Activated CD8-positive, alpha-beta memory T cell treated with anti-CD3 and anti-CD28 coated beads, Interleukin-2, amount 50 U/mL, for 24 hours (primary cell): ENCODE data around the gene ABITRAM.
A peak's percentile ranks its signal among the peaks of the same experiment; 100 is the strongest.
"Not testable (repeated sequence)": the region's sequence is repeated elsewhere in the genome, so short reads cannot be mapped to it uniquely, and the experiment has no call there.

ENCODE experiments used
- DNase-seq: peaks from one replicate; pipeline ENCODE4 v3.0.0-alpha.2; 2020; ENCODE audit errors: extremely low read depth

Gene ABITRAM

DNA sequence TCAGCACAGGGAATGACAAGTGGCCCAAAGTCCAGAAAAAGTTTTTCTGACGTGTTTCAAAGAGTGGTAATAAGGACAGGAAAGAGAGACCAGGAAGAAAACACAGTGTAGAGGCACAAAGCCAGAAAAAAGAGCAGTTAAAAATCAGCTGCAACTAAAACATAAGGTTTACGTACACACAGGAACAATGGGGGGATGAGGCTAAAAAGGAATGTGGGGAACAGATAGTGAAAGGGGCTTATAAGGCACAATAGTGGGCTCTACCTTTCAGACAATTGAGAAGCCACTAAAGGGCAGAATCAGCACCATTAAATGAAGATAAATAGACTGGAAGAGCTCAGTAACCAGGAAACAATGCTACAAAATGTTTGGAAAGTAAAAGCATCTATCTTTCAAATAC, 5.8 kb upstream of the ABITRAM start:
- no peak for DNase-seq

DNA sequence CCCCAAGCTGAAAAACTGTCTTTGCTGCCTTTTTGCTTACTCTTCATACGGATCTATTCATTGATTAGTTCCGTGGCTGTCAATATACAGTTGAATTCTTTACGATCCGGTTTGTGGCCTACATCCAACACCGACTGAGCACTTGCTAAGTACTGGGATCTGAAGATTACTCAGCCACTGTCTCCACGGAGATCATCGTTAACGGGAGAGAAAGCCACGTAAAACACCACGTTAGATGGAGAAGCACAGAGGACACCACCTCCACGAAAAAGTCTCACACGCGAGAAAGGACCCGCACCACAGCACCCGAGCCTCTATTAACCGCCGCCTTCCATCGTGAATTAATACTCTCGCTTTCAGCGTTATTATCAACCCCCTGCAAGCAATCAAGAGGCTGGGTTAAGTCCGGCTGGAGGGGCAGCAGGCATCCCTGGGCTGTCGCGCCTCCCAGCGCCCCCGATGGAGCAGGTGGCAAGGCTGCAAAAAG, 926 bp upstream of the ABITRAM start:
- DNase-seq: no peak

DNA sequence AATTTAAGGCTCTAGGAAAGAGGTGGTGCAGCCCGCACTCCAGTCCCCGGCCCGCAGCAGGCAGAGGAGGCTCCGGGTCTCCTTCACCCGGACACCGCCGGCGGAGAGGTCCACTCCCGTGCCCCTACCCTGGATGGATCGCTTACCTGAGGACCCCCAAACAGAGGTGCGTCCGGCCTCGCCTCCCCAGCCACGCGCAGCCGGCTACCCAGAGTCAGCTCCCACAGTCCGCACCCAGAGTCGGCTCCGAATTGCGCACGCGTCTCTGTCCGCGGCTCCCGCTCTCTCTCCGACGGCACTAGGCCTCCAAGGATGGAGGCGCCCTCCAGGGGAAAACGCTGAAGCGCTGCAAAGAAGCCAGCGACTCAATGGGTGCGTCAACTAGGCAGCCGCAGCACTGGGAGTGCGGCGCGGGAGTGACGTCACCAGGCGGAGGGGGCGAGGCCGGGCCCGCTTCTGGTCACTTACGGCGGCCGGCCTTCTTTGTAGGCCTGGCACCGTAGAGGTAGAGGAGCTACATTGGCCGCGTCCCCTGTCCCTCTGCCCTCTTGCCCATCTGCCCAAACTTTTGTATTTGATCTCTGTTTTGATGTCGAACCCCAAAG, 380 bp upstream of the ABITRAM start, which contains the start of gene ELP1:
TSS of gene ELP1 (minus strand) at position 407 of the 605 bp plus-strand sequence. CDS start 2,978 bp downstream, outside the sequence.
- DNase-seq: peak; percentile 75

DNA sequence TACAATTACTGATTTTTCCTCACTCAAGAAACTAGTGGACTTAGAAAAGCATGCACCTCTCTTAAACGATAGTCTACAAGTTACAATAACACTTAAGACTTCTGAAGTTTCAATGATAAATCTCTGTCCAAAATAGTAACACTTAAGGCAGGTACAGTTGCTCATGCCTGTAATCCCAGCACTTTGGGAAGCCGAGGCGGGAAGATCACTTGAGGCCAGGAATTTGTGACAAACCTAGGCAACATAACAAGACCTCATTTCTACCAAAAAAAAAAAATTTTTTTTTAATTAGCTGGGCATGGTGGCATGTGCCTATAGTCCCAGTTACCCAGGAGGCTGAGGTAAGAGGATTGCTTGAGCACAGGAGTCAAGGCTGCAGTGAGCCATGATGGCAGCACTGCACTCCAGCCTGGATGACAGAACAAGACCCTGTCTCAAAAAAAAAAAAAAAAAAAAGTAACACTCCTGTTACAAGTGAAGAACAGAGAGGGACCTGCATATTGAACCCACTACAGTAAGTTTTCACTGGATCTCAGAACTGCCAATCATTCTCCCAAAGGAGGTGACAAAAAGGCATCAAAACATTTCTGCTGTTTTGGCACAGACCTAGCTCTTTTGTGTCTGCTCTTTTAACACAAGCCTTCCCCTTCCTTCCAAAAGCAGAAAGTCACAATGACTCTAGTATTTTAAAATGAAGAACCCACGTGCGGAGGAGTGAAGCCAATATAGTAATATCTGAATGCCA, 3.5 kb downstream of the ABITRAM start:
- no peak for DNase-seq

DNA sequence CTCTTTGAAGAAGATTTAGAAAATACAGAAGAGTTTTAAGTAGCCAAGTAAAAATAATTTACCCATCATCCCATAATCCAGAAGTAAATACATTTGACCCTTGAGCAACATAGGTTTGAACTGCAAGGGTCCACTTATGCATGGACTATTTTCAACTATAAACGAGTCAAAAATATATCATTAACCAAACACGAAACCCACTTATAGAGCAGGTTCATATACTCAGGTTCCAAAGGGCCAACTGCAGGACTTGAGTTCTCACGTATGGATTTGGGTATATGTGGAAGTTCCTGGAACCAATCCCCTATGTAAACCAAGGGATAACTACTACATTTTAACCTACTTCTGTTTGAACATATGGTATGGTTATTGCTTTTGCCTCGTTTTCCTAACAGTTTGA, 5.8 kb downstream of the ABITRAM start:
- DNase-seq: no peak

DNA sequence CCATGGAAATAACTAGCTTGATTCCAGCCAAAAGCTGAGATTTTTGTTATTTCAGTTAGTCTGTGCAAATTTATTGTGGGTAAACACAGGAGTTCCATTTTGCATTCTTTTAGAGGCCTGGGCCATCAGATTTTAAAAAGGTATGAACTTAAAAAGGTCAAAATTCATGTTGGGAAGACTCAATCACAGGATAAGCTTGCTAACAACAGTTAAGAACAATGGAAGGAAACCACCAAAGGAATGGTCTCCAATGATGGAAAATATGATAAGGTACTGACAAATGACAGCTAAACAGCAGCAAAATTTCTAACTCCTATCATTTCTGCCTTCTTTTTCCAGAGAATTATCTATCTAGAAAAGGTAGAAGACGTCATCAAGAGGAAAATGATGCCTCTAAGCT, 16.0 kb downstream of the ABITRAM start:
- DNase-seq: no peak

DNA sequence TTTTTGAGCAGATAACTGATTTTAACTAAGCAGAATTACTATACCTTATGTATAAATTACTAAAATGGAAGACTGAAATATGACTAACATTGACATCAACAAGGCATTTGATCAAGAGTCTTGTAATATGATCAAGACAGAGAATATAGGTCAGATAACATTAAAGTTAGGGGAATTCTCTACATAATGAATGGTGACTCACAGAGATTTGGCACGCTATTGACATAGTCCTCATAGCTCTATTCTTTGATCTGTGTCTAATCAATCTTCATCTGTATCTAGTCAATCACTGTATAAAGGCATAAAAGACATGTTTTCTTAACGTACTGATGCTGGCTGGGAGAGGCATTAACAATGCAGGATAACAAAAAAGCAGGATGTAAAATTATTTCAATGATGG, 17.4 kb downstream of the ABITRAM start:
- DNase-seq: no peak

DNA sequence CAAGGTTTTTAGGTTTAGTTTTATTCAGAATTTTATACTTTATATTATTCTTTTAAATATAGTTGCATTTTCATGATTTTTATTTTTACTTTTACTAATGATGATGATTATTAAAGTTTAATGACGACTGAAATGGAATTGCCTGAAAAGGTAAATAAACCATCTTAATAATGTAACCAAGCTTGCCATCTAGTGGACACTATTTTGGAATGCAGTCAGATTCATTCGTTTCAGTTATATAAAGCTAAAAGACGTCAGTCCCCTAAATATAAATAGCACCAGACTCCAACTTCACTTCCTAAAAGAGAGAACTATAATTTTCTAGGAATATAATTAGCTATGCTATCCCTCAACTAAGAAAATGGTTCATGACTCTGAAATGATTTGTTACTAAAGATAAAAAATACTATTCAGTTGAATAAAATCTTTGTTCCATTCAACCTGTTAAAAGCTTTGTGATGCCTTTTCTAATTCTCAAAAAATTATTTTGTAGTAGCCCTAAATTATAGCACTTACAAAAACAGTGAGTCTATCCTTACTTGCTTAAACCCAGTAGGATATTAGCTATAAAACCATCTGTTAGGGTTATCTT, 19.9 kb downstream of the ABITRAM start:
- DNase-seq: no peak

DNA sequence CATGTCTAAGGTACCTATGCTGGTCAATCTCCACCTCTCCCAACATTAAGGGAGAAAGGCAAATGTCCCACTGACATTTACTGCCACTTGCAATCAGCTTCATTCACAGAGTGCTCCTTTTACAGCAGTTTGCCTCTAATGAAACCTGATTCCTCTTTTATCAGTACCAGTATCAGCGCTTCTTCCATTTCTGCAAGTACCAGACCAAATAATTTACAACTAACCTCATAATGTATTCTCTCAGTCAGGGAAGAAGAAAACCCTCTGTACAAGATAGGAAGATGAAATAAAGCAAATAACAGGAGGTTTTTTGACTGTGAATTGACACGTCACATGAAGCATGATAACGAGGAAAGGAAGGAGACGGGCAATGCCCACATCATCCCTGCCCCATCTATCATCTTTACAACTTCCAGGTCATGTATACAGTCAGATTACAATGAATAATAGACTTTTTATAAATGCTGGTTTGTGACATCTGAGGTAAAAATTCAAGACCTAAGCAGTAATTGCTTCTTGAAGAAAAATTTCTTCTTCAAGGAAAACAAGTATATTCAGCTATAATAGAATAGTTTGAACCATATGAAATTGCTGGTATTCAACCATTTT, 21.9 kb downstream of the ABITRAM start:
- DNase-seq: no peak

DNA sequence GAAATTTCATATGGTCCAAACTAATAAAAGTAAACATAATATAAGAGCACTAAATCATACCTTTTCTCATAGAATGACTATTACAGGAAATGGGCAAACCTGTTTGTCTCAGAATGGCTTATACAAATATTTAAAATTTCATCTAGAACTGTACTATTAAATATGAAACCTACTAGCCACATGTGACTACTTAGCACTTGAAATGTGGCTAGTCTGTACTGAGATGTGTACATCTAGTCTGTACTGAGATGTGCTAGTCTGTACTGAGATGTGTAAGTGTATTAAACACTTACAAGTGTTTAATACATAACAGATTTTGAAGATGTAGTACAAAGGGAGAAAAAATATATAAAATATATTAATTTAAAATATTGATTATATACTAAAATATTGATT, 22.4 kb downstream of the ABITRAM start:
- no peak for DNase-seq

DNA sequence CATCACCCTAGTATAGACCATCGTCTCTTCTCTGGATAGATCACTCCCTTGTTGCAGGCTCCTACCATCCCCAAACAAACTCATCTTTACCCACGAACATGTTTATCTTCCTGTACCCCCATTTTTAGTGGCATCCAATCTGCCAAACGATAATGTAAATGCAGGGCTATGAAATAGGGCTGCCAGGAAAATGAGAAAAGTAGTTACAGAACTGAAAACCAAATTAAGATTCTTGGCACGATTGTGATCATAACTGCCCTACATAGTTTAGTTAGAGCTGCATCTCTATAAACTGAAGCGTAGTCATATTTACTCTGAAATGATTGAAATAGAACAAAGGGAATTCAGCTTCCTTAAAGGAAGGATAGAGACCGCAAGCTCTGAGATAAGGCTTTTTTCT, 26.1 kb downstream of the ABITRAM start:
- DNase-seq: no peak

DNA sequence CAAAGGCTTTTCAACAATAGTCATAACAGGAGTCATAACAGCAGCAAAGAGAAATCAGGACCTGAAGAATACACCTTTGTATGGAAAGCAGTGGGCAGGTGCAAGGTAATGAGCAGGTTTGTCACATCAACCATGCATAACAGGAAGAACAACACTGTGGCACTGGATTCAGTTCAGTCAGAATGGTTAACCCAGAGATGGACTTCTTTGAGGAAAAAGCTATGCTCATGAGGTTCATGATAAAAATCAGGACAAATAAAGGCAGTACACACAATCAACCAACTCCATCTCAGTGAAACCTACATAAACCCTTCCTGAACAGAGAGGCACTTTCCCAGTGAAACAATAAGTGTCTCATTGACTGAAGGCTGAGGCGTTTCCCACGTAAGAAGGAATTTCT, 27.0 kb downstream of the ABITRAM start:
- no peak for DNase-seq

DNA sequence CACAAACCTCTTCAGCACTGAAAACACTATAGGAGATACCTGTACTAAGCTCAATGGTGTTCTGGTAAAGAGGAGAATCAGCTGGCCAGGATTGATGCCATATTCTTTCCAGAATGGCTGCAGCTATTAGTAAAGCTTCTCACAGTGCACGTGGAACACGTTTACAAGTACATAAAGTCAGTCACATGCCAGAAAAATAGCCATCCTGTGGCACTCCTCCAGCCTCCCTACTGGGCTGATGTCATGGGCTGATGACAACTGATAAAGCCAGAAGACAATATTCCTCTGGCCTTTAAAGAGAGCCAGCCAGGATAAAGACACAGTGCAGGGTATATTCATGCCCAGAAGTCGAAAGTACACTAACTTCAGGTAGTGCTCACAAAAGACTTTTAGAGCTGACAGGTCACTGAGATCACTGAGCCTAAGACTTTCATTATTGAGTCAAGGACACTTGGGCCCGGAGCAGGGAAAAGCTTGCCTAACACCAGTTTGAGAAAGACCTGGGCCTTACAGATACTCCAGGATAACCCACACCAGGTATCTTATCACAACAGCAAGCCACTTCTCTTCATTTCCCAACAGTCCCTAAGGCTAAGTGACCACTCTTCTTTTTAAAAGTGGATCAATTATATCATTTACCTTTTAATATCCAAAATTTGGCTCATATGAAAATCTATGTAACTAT, 29.4 kb downstream of the ABITRAM start:
- no peak for DNase-seq

DNA sequence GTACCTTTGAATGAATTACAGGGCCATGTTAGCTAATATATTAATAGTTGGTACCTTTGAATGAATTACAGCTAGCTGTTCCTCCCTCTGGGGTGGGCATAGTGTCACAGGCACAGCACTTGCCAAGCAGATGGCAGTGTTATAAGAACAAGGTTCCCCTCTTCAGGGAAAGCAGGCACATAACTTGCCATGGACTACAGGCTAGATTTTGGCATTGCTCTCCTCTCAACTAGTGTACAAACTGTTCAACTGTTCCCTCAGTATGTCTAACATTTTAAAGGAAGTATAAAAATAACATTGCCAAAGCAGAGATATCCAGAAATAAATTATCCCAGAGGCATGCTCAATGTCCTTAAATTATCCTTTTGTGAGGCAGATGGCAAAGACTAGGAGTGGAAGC, 33.7 kb downstream of the ABITRAM start:
- no peak for DNase-seq

DNA sequence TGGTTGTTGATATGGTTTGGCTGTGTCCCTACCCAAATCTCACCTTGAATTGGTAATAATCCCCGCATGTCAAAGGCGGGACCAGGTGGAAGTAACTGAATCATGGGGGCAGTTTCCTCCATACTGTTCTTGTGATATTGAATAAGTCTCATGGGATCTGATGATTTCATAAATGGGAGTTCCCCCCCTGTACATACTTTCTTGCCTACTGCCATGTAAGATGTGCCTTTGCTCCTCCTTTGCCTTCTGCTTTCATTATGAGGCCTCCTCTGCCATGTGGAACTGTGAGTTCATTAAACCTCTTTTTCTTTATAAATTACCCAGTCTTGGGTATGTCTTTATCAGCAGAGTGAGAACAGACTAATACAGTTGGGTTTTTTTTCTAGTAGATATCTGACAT, 37.2 kb downstream of the ABITRAM start:
- not testable (repeated sequence) for DNase-seq

DNA sequence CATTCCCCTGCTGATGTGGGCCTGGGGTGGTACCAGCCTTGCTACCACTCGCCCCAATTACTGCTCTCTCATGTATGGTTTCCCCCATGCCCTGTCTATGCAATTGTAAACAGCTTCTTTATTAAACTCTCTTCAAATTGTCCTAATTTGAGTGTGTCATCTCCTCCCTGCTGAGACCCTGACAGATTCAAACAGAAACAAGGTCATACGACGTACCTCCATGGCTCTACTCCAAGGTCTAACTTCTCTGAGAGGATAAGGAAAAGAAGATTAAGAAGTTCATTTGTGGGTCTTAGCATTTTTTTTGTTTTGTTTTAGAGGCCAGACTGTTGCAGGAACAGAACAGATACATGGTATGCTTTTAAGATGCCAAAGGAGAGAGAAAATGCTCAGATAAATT, 38.0 kb downstream of the ABITRAM start:
- no peak for DNase-seq

DNA sequence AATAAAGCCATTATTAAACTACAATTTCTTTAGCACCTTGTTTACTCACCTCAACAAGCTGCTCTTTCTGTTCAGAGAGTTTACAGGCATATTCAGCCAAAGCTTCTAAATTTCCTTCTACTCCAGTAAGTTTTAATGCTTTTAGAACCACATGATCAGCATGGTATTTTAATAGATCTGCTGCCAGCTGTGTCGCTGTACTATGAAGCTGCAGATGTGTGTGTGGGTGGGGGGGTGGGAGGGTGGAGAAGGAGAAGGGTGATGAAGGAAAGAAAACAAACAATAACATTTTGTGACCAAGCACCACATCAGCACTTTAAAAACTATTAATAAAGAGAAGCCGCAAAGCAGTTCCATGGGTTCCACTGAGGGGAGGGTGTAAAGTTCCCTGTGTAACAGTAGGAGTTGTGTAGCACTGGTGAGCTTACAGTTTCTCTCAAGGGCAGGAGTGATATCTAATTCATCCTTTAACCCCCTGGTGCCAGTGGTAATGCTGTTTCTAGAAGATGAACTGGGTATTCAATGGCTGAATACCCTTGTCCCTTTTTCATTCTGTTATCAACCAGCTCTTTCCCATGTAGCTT, 38.5 kb downstream of the ABITRAM start:
- DNase-seq: no peak

DNA sequence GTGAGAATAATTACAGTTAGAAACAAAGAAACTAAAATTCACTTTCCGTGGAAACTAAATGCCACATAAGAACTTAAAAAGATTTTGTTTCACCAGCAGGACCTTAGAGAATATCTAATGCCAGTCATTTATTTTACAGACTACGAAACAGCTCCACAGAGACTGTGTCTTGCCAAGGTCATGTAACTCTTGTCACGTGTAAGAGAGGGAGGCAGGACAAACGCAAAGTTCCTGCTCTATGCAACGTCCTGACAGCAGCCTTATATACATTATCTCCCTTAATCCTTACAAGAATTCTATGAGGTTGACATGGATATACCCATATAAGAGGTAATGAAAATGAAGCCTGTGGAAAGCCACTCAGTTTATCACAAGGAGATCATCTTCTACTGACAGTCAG, 39.7 kb downstream of the ABITRAM start:
- no peak for DNase-seq

DNA sequence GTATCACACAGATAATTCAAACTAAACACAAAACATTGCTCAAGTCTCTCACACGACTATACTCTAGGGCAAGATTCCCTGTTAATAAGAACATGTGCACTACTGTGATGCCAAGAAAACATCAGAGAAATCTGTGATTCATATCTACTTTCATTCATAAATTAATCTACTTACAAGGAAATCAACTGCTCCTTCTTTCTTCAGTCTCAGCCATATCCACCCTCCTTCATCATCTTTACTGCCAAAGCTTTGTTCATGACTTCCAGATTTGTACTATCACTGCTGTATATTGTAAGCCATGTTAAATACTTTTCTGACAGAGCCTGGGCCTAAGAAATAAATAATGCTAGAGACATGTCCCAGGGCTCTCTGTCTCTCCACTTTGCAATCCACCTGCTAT, 44.0 kb downstream of the ABITRAM start:
- no peak for DNase-seq

DNA sequence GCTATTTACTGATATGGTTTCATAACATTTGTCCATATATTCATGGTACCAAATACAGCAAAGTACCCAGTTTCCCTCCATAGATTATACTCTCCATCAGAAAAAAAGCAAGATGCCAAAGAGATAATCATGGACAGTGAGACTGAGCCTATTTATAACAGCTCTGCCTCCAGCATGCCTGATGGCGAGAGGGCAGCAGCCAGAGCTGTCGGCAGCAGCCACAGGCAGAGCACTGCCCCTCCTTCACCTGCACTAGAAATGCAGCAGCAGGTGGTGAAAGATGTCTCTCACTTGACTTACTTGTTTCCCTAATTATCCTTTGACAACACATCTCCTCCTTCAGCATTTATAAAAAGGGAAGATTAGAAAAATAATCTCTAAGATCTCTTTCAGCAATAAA, 46.7 kb downstream of the ABITRAM start:
- DNase-seq: no peak

DNA sequence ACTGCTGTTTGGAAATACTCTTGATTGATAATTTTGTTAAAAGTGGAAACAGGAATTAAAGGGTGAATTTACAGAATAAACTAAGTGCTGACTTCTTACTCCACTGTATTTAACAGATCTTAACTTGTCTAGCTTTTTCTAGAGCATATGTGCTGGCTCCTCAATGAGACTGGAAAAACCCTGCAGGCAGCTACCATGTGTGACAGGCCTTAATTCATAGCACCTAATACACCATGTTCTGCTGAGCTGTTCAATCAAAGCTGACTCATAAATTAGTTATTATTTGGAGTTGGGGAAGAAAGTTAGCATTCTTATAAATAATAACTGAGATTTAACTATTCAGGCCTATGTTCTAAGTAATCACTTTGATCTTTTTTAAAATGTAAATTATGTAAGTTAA, 49.7 kb downstream of the ABITRAM start:
- DNase-seq: no peak
